NT2/D1 (cell line): ENCODE results near the gene ATP10A.

ENCODE experiments used
- SUZ12 ChIP-seq: IDR thresholded peaks from 2 replicates; pipeline ENCODE4 v1.6.1; 2011; ENCODE audit not compliant: insufficient read length, insufficient read depth; ENCODE audit errors: extremely low read depth
- ZNF274 ChIP-seq: IDR thresholded peaks from 2 replicates; pipeline ENCODE4 v1.6.1; 2011; ENCODE audit warnings: mild to moderate bottlenecking, low read depth, low read length

DNA sequence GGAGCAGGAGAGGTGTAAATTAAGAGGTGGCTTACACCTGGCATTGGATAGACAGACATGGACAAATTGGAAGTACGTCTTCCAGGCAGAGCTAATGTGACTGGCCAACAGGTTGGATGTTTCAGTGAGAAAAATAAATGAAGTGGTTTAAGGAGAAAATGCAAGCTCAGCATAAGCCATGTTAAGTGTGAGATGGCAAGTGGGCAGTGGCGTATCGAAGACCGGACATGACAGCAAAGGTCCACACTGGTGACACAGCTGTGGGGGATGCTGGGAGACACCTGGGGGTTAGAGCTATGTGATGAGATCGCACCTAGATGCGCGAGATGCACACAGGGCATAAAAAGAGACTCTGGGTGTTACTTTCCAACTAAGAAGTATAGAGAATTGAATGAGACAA is 3.7 kb upstream of the ATP10A start:
- no peak for TF ChIP-seq ZNF274
- no peak for TF ChIP-seq SUZ12
